ENCODE results near the gene JAK1. TPM values are rescaled to one million over a fixed set of nuclear protein-coding genes. Genes with fewer than 3 reads are reported as not detected.

JAK1 gene
- total RNA-seq, 1 experiment from 2014 or later: 339 TPM

- BruUV-seq (replicated peaks): no TSS peak
- H3K27me3 ChIP-seq (replicated peaks; ENCODE audit: insufficient read depth, low read depth, low read length, poor library complexity): no peaks in the 10 kb centered on the region
- H3K9me3 ChIP-seq (ENCODE audit: low read depth, low read length, poor library complexity, severe bottlenecking): no peaks in the 10 kb centered on the region
- no peak for DNase-seq (ENCODE audit: low spot score)
- ChIA-PET POLR2A (ENCODE audit: low non-redundant PET) (no interaction called here), CTCF (no interaction called here)
- no peak overlapping the region for H3K4me3 ChIP-seq (ENCODE audit: low read depth, low read length, poor library complexity, severe bottlenecking)
- intact Hi-C loops (cut with micrococcal nuclease; ENCODE audit: unreplicated experiment): no loop called here
- H3K27ac ChIP-seq (ENCODE audit: low read depth, low read length, poor library complexity, severe bottlenecking): no peak overlapping the region
- peaks cover 97% of the 10 kb centered on the region for H3K36me3 ChIP-seq (ENCODE audit: insufficient read depth, low read length, poor library complexity, severe bottlenecking)
- H3K4me1 ChIP-seq (ENCODE audit: insufficient read depth, low read length, poor library complexity, severe bottlenecking): no peaks in the 10 kb centered on the region
- TF ChIP-seq CTCF (conservative IDR thresholded peaks at IDR 0.05; ENCODE audit: low read depth, low read length): no peak
- no peak for TF ChIP-seq EZH2 (IDR thresholded peaks at IDR 0.05; ENCODE audit: borderline replicate concordance, low read depth, low read length, poor library complexity, severe bottlenecking)
These were observed 122.2 kb downstream of the JAK1 start for GRCh38 chr1:64844175-64844574.

DNA sequence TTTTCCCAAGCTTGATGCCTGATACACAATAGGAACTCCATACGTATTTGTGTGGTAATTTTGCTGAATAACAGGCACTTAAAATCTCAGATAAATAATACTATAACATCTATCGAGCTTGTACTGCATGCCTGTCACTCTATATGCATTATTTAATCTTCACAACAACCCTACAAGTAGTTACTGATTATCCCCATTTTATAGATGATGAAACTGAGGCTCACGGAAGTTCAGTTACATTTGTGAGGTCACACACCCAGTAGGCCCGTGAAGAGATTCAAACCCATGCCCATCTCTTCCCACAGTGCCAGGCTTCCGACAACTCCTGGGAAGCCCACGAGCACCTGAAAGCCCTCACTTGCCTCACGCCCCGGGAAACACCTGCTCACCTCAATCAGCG, 122.7 kb downstream of the JAK1 start:
- no peaks in the 10 kb centered on the region for H3K4me1 ChIP-seq (ENCODE audit: insufficient read depth, low read length, poor library complexity, severe bottlenecking)
- H3K27ac ChIP-seq (ENCODE audit: low read depth, low read length, poor library complexity, severe bottlenecking): no peak overlapping the region
- ChIA-PET CTCF (no interaction called here), POLR2A (ENCODE audit: low non-redundant PET) (no interaction called here)
- BruUV-seq (replicated peaks): no TSS peak
- intact Hi-C loops (cut with micrococcal nuclease; ENCODE audit: unreplicated experiment): no loop called here
- TF ChIP-seq EZH2 (IDR thresholded peaks at IDR 0.05; ENCODE audit: borderline replicate concordance, low read depth, low read length, poor library complexity, severe bottlenecking) (no peak), CTCF (conservative IDR thresholded peaks at IDR 0.05; ENCODE audit: low read depth, low read length) (no peak)
- peaks cover 95% of the 10 kb centered on the region for H3K36me3 ChIP-seq (ENCODE audit: insufficient read depth, low read length, poor library complexity, severe bottlenecking)
- H3K27me3 ChIP-seq (replicated peaks; ENCODE audit: insufficient read depth, low read depth, low read length, poor library complexity): no peaks in the 10 kb centered on the region
- no peak for DNase-seq (ENCODE audit: low spot score)
- H3K4me3 ChIP-seq (ENCODE audit: low read depth, low read length, poor library complexity, severe bottlenecking): no peak overlapping the region
- no peaks in the 10 kb centered on the region for H3K9me3 ChIP-seq (ENCODE audit: low read depth, low read length, poor library complexity, severe bottlenecking)

DNA sequence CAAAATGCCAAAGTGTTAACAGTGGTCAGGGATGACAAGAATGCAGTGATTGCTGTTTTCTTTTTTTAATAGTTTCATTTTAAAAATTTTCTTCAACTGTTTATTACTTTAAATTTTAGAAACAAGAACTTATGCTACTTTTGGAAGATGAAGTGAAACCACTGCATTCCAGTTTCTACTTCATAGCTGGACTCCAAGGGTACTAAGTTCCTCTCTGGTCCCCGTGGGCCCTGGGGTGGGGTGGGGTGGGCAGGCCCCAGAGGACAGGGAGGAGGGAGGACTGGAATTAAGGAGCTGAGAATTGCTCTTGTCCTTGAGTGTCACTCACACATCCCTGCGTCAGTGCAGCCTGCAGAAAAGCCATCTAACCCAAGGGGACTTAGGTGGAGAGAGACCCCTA, 124.1 kb downstream of the JAK1 start:
- DNase-seq (ENCODE audit: low spot score): no peak
- intact Hi-C loops (cut with micrococcal nuclease; ENCODE audit: unreplicated experiment): no loop called here
- ChIA-PET POLR2A (ENCODE audit: low non-redundant PET) (no interaction called here), CTCF (no interaction called here)
- Histone ChIP-seq H3K4me3 (ENCODE audit: low read depth, low read length, poor library complexity, severe bottlenecking) (no peak overlapping the region), H3K9me3 (ENCODE audit: low read depth, low read length, poor library complexity, severe bottlenecking) (no peaks in the 10 kb centered on the region), H3K36me3 (ENCODE audit: insufficient read depth, low read length, poor library complexity, severe bottlenecking) (peaks cover 95% of the 10 kb centered on the region), H3K27me3 (replicated peaks; ENCODE audit: insufficient read depth, low read depth, low read length, poor library complexity) (no peaks in the 10 kb centered on the region), H3K4me1 (ENCODE audit: insufficient read depth, low read length, poor library complexity, severe bottlenecking) (no peaks in the 10 kb centered on the region), H3K27ac (ENCODE audit: low read depth, low read length, poor library complexity, severe bottlenecking) (no peak overlapping the region)
- TF ChIP-seq EZH2 (IDR thresholded peaks at IDR 0.05; ENCODE audit: borderline replicate concordance, low read depth, low read length, poor library complexity, severe bottlenecking): no peak
- BruUV-seq (replicated peaks): no TSS peak

DNA sequence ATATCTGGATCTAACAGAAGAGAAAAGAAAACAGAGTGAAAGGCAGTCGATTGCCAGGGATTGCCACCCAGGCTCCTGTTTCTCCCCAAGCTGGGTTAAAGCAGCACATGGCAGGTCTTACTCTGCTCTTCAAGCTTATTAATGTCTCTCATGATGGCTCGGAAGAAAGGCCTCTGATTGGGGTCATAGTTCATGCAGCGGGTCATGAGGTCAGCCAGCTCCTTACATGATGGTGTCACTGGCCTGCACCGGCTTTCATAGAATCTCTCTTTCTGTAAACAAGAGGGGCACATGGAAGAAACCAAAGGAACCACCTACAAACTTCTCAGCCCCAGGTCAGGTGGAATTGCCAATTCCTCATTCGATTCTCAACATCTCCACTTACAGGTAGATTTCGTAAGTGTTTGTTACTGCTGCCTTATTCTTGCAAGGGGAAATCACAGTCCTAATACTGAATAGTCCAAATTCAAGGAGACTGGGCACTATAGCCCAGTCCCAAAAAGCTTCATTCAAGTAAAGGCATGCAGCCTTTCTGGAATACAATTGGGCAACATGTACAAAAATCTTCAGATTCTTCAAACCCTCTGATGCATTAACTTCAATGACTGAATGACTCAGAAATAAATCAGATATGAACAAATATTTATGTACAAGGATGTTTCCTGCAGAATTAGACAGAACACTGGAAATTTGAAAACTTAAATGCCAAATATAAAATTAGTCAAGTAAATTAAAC, 124.9 kb downstream of the JAK1 start:
- DNase-seq (ENCODE audit: low spot score): no peak
- TF ChIP-seq CTCF (conservative IDR thresholded peaks at IDR 0.05; ENCODE audit: low read depth, low read length) (no peak), EZH2 (IDR thresholded peaks at IDR 0.05; ENCODE audit: borderline replicate concordance, low read depth, low read length, poor library complexity, severe bottlenecking) (no peak)
- Histone ChIP-seq H3K4me3 (ENCODE audit: low read depth, low read length, poor library complexity, severe bottlenecking) (no peak overlapping the region), H3K27ac (ENCODE audit: low read depth, low read length, poor library complexity, severe bottlenecking) (no peak overlapping the region), H3K4me1 (ENCODE audit: insufficient read depth, low read length, poor library complexity, severe bottlenecking) (no peaks in the 10 kb centered on the region), H3K36me3 (ENCODE audit: insufficient read depth, low read length, poor library complexity, severe bottlenecking) (peaks cover 95% of the 10 kb centered on the region), H3K27me3 (replicated peaks; ENCODE audit: insufficient read depth, low read depth, low read length, poor library complexity) (no peaks in the 10 kb centered on the region), H3K9me3 (ENCODE audit: low read depth, low read length, poor library complexity, severe bottlenecking) (no peaks in the 10 kb centered on the region)
- ChIA-PET POLR2A (ENCODE audit: low non-redundant PET) (no interaction called here), CTCF (no interaction called here)
- intact Hi-C loops (cut with micrococcal nuclease; ENCODE audit: unreplicated experiment): no loop called here
- no TSS peak for BruUV-seq (replicated peaks)
